Lower leg skin (tissue), 3 donors: Measurements from ENCODE around the gene CDH26.

Experiments
- POLR2A ChIP-seq, 2 donors: fragments of 450-650 bp; IDR thresholded peaks; one replicate each; pipeline ENCODE4 v1.6.1; 2016 to 2017; ENCODE audit warnings: antibody characterized with exemption in 2 of 2, mild to moderate bottlenecking in 1 of 2, moderate library complexity in 1 of 2
- TF ChIP-seq, protein P1 (sequence below), 3 donors: fragments of 450-650 bp; IDR thresholded peaks; one replicate each; pipeline ENCODE4 v1.5.1; 2016; ENCODE audit warnings: antibody characterized with exemption in 3 of 3, mild to moderate bottlenecking in 3 of 3, moderate library complexity in 2 of 3

DNA sequence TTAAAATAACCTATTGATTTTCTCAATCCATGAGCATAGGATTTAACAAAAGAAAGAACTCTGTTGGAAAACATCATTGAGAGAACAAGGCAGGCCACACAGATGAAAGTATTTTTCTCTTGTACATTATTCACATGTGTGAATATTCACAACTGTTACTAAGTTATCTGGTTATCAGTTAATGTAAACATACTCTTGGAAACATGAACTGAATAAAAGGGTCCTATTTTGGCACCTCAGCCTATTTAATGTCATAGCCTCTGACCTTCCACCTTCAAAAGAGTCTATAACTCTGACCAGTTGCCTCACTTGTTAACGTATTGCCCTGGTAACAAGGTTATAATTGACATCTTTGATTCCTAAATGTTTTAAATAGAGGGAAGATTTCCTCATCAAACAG, 32.9 kb upstream of the CDH26 start:
- TF ChIP-seq, protein P1, sequence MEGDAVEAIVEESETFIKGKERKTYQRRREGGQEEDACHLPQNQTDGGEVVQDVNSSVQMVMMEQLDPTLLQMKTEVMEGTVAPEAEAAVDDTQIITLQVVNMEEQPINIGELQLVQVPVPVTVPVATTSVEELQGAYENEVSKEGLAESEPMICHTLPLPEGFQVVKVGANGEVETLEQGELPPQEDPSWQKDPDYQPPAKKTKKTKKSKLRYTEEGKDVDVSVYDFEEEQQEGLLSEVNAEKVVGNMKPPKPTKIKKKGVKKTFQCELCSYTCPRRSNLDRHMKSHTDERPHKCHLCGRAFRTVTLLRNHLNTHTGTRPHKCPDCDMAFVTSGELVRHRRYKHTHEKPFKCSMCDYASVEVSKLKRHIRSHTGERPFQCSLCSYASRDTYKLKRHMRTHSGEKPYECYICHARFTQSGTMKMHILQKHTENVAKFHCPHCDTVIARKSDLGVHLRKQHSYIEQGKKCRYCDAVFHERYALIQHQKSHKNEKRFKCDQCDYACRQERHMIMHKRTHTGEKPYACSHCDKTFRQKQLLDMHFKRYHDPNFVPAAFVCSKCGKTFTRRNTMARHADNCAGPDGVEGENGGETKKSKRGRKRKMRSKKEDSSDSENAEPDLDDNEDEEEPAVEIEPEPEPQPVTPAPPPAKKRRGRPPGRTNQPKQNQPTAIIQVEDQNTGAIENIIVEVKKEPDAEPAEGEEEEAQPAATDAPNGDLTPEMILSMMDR (IDR thresholded peaks at IDR 0.05) = no peak
- no peak for TF ChIP-seq POLR2A (IDR thresholded peaks at IDR 0.05)
